T1000 (cell line): ENCODE data around the gene PDHB.
"Not testable (repeated sequence)": the region's sequence is repeated elsewhere in the genome, so short reads cannot be mapped to it uniquely, and the experiment has no call there.

ENCODE experiments used
- DNase-seq: peaks from one replicate; lab custom pipeline; 2025; ENCODE audit warnings: mixed read lengths; lab: John Stamatoyannopoulos, UW

PDHB gene

GRCh38 chr3:58433400-58434167 is at the start of gene PDHB:
PDHB (minus strand) TSS chr3:58433832; CDS start chr3:58433809, 23 bp downstream.
- peak; percentile 90 for DNase-seq

- DNase-seq = no peak
Measured at GRCh38 chr3:58482917-58483636, 49.4 kb upstream of the PDHB start.

GRCh38 chr3:58480309-58480708 is 46.7 kb upstream of the PDHB start:
- DNase-seq = no peak

- DNase-seq = no peak
Measured at GRCh38 chr3:58478781-58479180, 45.1 kb upstream of the PDHB start.

GRCh38 chr3:58474967-58475578 is 41.4 kb upstream of the PDHB start:
- no peak for DNase-seq

GRCh38 chr3:58474348-58474911 is 40.8 kb upstream of the PDHB start:
- DNase-seq = no peak

- DNase-seq = no peak
Measured at GRCh38 chr3:58473275-58473674, 39.6 kb upstream of the PDHB start.

- peak; percentile 46 for DNase-seq
Measured at GRCh38 chr3:58471025-58471887, 37.6 kb upstream of the PDHB start.

GRCh38 chr3:58470363-58471024 is 36.9 kb upstream of the PDHB start:
- DNase-seq = no peak

GRCh38 chr3:58469096-58469495 is 35.5 kb upstream of the PDHB start:
- DNase-seq = no peak

GRCh38 chr3:58466899-58467563 is 33.4 kb upstream of the PDHB start:
- no peak for DNase-seq

- no peak for DNase-seq
Measured at GRCh38 chr3:58464866-58465265, 31.2 kb upstream of the PDHB start.

GRCh38 chr3:58463942-58464271 is 30.3 kb upstream of the PDHB start:
- DNase-seq = no peak

- DNase-seq = peak; percentile 65
Measured at GRCh38 chr3:58463181-58463941, 29.7 kb upstream of the PDHB start.

GRCh38 chr3:58462829-58463180 is 29.2 kb upstream of the PDHB start:
- no peak for DNase-seq

GRCh38 chr3:58459160-58459559 is 25.5 kb upstream of the PDHB start:
- no peak for DNase-seq

GRCh38 chr3:58452176-58452575 is 18.5 kb upstream of the PDHB start:
- DNase-seq = no peak

GRCh38 chr3:58441514-58442450 is 8.2 kb upstream of the PDHB start:
- no peak for DNase-seq

GRCh38 chr3:58440996-58441355 is 7.3 kb upstream of the PDHB start:
- not testable (repeated sequence) for DNase-seq
